ENCODE measurements around the gene PRCD.

PRCD gene, protein sequence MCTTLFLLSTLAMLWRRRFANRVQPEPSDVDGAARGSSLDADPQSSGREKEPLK

DNA sequence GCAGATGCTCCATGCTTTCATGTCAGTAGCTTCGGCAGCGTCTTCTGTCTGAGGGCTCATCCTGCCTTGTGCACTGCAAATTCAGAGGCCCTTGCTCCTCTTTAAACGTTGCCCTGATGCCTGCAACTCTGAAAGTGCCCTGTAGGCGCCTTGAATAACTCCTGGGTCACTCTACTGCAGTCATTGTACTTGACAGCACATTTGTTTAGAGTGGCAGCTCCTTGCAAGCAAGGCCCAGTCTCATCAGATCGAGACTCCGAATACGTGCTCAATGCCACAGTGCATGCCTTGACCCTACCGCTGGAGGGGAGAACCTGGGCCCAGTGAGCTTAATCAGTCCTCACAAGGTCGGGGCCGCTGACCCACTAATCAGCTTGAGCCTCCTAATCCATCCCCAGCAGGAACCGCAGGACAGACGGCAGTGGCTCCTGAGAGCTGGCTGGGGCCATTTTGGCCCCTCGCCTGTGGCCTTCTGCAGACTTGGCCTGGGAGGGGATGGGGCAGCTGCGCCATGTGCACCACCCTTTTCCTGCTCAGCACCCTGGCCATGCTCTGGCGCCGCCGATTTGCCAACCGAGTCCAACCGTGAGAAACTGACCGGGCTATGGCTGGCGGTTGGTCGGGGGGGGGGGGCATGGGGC, at the start of gene PRCD:
PRCD (plus strand) TSS at position 414 of the 641 bp plus-strand sequence; CDS start at position 512, 98 bp downstream.
- Histone ChIP-seq H3K9ac (ENCODE audit: low read depth in 1 of 2, low read length in 2 of 2) (peak within 1 kb of the TSS; percentile 54 to 81), H3K27me3 (ENCODE audit: control insufficient read depth in 1 of 2, insufficient read depth in 2 of 2, low read length in 2 of 2) (peaks cover 30 to 31% of the 10 kb centered on the region in 2 donors), H3K36me3 (ENCODE audit: control insufficient read depth in 1 of 2, insufficient read depth in 2 of 2, low read length in 2 of 2) (no peaks in the 10 kb centered on the region), H3K4me3 (ENCODE audit: low read depth in 1 of 2, low read length in 2 of 2) (peak within 1 kb of the TSS; percentile 55 to 58), H3K27ac (ENCODE audit: low read depth, low read length) (no peak within 1 kb of the TSS), H3K9me3 (ENCODE audit: control insufficient read depth in 1 of 2, low read length in 2 of 2) (no peaks in the 10 kb centered on the region), H3K4me1 (ENCODE audit: control insufficient read depth in 1 of 2, insufficient read depth in 2 of 2, low read length in 2 of 2) (peaks cover 14 to 20% of the 10 kb centered on the region in 2 donors)

DNA sequence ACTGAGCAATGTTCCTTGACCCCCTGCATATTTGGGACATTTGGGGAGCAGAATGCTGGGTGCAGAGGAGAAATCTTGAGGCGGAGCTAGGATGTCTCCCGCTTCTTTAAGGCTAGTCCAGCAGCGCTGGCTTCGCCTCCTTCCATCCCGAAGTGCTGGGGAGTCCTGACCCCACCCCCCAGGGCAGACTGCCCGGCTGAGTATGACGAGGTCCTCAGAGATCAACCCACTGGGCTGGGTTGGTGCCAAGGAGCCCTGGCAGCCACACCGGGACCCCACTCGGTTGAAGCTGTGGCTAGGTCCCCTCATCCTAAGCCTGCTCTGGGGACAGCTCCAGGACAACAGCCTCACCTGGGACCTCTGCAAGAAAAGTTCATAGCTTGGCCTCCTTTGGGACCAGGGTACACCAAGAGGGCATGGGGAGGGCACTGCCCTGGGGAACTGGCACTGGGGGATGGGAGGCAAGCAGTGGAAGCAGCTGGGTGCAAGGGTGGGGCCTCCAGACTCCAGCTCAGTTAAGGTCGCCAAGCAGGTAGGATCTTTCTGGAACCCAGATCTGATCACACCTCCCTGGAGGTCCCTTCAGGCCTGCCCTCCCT, 49.6 kb upstream of the PRCD start:
- peak overlapping the region; percentile 9 to 12 for H3K9ac ChIP-seq (ENCODE audit: low read depth in 1 of 2, low read length in 2 of 2)
- no peaks in the 10 kb centered on the region for H3K9me3 ChIP-seq (ENCODE audit: control insufficient read depth in 1 of 2, low read length in 2 of 2)
- no peaks in the 10 kb centered on the region for H3K27me3 ChIP-seq (ENCODE audit: control insufficient read depth in 1 of 2, insufficient read depth in 2 of 2, low read length in 2 of 2)
- H3K36me3 ChIP-seq (ENCODE audit: control insufficient read depth in 1 of 2, insufficient read depth in 2 of 2, low read length in 2 of 2): no peaks in the 10 kb centered on the region
- H3K4me1 ChIP-seq (ENCODE audit: control insufficient read depth in 1 of 2, insufficient read depth in 2 of 2, low read length in 2 of 2): peaks cover 52 to 54% of the 10 kb centered on the region in 2 donors
- no peak overlapping the region for H3K4me3 ChIP-seq (ENCODE audit: low read depth in 1 of 2, low read length in 2 of 2)
- H3K27ac ChIP-seq (ENCODE audit: low read depth, low read length): no peak overlapping the region

DNA sequence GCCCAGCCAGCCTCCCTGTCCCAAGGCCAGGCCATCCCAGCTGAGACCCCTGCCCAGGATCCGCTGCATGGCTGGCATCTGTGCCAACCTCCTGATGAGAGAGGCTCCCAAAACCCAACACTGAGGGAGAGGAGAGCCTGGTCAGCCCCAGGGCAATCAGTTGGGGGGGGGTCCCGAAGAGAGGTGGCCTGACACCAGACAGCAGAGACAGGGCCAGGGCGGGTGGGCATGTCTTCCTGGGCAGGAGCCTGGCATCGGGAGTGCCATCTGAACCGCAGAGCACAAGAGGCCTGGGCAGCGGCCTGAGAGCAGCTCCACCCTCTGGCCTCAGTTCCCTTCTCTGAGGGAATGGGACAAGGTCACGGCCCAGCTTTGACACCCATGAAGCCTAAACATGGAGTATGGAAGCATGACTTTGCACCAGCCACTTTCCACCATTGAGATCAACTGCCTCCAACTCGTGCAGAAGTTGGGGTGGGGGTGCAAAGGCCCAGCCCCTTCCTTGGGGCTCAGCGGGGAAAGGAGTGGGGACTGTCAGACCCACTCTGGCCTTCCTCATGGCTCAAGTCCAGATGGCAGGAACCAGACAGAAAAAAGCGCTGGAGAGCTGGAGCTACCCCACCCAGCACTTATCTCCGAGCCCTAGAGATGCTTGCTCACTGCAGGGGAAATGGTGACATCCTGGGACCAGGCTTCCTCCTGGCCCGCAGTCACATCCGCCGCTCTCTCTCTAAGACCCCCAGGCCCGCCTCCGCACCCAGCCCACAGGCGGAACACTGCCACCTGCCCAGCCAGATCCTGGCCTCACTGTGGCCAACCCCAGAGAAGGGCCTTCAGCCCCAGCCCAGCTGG, 48.3 kb upstream of the PRCD start:
- Histone ChIP-seq H3K4me1 (ENCODE audit: control insufficient read depth in 1 of 2, insufficient read depth in 2 of 2, low read length in 2 of 2) (peaks cover 52 to 65% of the 10 kb centered on the region in 2 donors), H3K9me3 (ENCODE audit: control insufficient read depth in 1 of 2, low read length in 2 of 2) (no peaks in the 10 kb centered on the region), H3K27ac (ENCODE audit: low read depth, low read length) (peak overlapping the region; percentile 74), H3K27me3 (ENCODE audit: control insufficient read depth in 1 of 2, insufficient read depth in 2 of 2, low read length in 2 of 2) (no peaks in the 10 kb centered on the region), H3K9ac (ENCODE audit: low read depth in 1 of 2, low read length in 2 of 2) (peak overlapping the region; percentile 59), H3K4me3 (ENCODE audit: low read depth in 1 of 2, low read length in 2 of 2) (peak overlapping the region; percentile 41 to 68), H3K36me3 (ENCODE audit: control insufficient read depth in 1 of 2, insufficient read depth in 2 of 2, low read length in 2 of 2) (no peaks in the 10 kb centered on the region)

DNA sequence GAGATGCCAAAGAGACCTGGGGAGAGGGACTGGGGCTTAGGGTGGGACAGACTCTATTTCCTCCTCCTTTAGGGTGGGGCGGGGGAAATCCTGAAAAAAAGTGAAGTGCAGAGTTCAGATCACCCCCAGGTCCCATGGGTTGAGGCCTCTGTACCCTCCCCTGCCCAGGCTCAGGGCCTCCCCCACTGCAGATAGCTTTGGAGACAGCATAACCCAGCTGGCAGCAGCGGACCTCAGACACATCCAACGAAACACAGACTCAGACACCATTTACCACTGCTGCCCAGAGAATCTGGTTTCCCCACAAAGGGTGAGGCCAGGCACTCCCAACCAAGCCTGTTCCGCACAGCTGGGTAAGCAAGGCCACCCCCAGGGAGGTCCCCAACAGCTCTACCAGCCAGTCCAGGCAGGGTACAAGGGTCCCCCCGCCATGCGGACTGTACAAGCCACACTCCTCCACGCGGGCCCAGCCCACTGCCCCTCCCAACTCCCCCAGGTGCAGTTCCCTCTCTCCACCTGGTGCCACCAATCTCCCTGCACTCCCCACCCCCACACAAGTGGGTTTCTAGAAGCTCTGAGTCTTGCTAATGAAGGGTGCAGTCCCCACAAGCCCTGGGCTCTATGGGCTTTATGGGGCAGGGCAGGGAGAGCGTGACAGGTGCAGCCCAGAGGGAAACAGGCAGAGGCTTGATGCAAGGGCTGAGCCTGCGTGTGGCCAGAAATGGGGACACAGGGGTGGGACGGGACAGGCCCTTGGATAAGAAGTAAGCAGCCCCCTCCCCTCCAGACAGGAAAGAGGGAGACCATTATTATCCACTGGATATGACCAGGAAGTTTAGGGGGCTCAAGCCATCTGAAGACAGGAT, 47.5 kb upstream of the PRCD start:
- peak overlapping the region; percentile 59 for H3K9ac ChIP-seq (ENCODE audit: low read depth in 1 of 2, low read length in 2 of 2)
- no peaks in the 10 kb centered on the region for H3K27me3 ChIP-seq (ENCODE audit: control insufficient read depth in 1 of 2, insufficient read depth in 2 of 2, low read length in 2 of 2)
- no peaks in the 10 kb centered on the region for H3K9me3 ChIP-seq (ENCODE audit: control insufficient read depth in 1 of 2, low read length in 2 of 2)
- H3K4me1 ChIP-seq (ENCODE audit: control insufficient read depth in 1 of 2, insufficient read depth in 2 of 2, low read length in 2 of 2): peaks cover 57 to 68% of the 10 kb centered on the region in 2 donors
- H3K36me3 ChIP-seq (ENCODE audit: control insufficient read depth in 1 of 2, insufficient read depth in 2 of 2, low read length in 2 of 2): no peaks in the 10 kb centered on the region
- peak overlapping the region; percentile 74 for H3K27ac ChIP-seq (ENCODE audit: low read depth, low read length)
- peak overlapping the region; percentile 41 to 68 for H3K4me3 ChIP-seq (ENCODE audit: low read depth in 1 of 2, low read length in 2 of 2)

DNA sequence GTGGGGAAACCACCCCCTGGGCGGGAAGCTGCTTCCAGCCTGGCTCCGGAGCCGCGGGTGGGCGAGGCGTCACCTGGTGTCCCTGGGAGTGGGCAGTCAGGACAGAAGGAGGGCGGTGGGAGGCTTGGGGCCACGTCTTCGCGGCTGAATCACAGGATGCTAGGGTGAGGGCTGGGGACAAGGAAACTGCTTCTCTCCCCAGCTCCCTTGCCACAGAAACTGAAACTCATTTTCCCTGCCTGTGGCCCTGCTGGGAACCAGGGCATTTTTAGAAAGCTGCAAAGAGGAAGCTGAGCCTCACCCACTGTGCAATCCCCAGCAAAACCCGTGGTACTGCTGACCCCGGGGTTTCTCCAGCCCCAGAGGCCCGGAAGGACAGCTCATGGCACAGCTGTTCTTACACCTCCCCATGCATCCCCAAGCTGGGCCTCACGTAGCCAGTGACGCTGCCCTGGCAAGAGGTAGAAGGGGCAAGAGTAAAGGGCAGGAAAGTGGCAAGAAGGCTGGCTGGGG, 46.8 kb upstream of the PRCD start:
- Histone ChIP-seq H3K27me3 (ENCODE audit: control insufficient read depth in 1 of 2, insufficient read depth in 2 of 2, low read length in 2 of 2) (no peaks in the 10 kb centered on the region), H3K4me3 (ENCODE audit: low read depth in 1 of 2, low read length in 2 of 2) (peak overlapping the region; percentile 41 to 68), H3K4me1 (ENCODE audit: control insufficient read depth in 1 of 2, insufficient read depth in 2 of 2, low read length in 2 of 2) (peaks cover 64 to 74% of the 10 kb centered on the region in 2 donors), H3K36me3 (ENCODE audit: control insufficient read depth in 1 of 2, insufficient read depth in 2 of 2, low read length in 2 of 2) (no peaks in the 10 kb centered on the region), H3K9ac (ENCODE audit: low read depth in 1 of 2, low read length in 2 of 2) (peak overlapping the region; percentile 59), H3K9me3 (ENCODE audit: control insufficient read depth in 1 of 2, low read length in 2 of 2) (no peaks in the 10 kb centered on the region), H3K27ac (ENCODE audit: low read depth, low read length) (peak overlapping the region; percentile 74)

DNA sequence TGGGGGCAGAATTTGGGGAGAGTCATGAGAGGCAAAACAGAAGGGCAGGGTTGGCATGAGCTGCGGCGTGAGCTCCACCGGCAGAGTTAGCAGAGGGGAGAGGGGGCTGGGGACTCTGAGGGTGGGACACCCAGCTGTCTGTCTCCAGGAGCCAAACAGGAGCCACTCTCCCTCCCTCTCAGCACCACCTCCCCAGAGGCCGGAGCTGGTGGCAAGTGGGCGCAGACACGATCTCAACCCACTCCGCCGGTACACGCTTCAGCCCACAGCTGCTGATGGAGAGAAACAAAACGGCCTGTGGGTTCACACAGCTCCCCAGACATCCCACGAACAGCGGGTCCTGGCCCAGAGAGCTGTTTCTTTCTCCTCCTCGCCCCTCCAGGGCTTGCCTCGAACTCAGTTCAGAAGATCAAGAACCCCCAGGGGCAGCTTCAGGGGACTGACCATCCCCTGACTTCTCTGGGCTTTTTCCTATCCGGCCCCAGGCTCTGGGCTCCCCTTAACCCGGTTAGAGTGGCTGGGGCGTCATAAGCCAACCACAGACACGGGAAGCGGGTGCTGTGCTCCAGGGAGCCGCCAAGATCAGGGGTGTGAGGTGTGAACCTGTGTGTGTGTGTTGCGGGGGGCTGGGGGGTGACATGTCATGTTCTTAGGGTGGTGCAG, 46.2 kb upstream of the PRCD start:
- peaks cover 70 to 80% of the 10 kb centered on the region in 2 donors for H3K4me1 ChIP-seq (ENCODE audit: control insufficient read depth in 1 of 2, insufficient read depth in 2 of 2, low read length in 2 of 2)
- peak overlapping the region; percentile 59 for H3K9ac ChIP-seq (ENCODE audit: low read depth in 1 of 2, low read length in 2 of 2)
- H3K27me3 ChIP-seq (ENCODE audit: control insufficient read depth in 1 of 2, insufficient read depth in 2 of 2, low read length in 2 of 2): no peaks in the 10 kb centered on the region
- peak overlapping the region; percentile 41 to 68 for H3K4me3 ChIP-seq (ENCODE audit: low read depth in 1 of 2, low read length in 2 of 2)
- no peaks in the 10 kb centered on the region for H3K9me3 ChIP-seq (ENCODE audit: control insufficient read depth in 1 of 2, low read length in 2 of 2)
- no peaks in the 10 kb centered on the region for H3K36me3 ChIP-seq (ENCODE audit: control insufficient read depth in 1 of 2, insufficient read depth in 2 of 2, low read length in 2 of 2)
- H3K27ac ChIP-seq (ENCODE audit: low read depth, low read length): peak overlapping the region; percentile 74

DNA sequence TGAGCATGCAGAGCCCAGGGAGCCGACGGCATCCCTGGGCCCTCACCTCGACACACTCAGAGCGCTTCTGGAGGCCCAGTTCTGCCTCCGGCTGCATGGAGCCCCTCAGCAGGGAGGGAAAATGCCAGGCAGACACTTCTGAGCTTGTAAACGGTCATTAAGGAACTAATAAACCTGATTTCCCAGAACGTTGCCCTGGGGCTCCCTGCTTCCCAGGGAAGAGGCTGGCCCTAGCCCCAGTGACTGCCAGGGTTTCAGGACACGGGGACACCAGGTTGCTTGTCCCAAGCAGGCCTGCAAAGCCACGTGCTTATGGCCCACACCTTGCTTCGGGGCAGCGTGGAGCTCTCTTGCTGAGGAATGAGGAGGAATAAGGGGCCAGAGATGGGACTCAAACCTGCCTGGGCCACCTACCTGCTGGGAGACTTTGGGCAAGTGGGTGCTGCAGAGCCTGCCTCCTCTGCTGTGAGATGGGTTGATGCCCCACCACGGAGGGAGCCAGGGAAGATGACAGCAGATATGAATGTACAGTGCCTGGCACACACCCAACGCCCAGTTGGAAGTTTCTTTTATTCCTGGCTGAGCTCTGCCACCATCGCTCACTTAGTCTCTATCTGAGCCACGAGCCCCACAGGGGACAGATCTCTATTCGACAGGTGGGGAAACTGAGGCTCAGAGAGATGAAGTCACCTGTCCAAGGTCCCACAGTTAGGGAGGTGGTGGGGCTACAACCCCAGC, 44.0 kb upstream of the PRCD start:
- no peaks in the 10 kb centered on the region for H3K9me3 ChIP-seq (ENCODE audit: control insufficient read depth in 1 of 2, low read length in 2 of 2)
- no peak overlapping the region for H3K4me3 ChIP-seq (ENCODE audit: low read depth in 1 of 2, low read length in 2 of 2)
- no peak overlapping the region for H3K27ac ChIP-seq (ENCODE audit: low read depth, low read length)
- H3K36me3 ChIP-seq (ENCODE audit: control insufficient read depth in 1 of 2, insufficient read depth in 2 of 2, low read length in 2 of 2): no peaks in the 10 kb centered on the region
- no peaks in the 10 kb centered on the region for H3K27me3 ChIP-seq (ENCODE audit: control insufficient read depth in 1 of 2, insufficient read depth in 2 of 2, low read length in 2 of 2)
- peaks cover 80 to 83% of the 10 kb centered on the region in 2 donors for H3K4me1 ChIP-seq (ENCODE audit: control insufficient read depth in 1 of 2, insufficient read depth in 2 of 2, low read length in 2 of 2)
- H3K9ac ChIP-seq (ENCODE audit: low read depth in 1 of 2, low read length in 2 of 2): no peak overlapping the region

DNA sequence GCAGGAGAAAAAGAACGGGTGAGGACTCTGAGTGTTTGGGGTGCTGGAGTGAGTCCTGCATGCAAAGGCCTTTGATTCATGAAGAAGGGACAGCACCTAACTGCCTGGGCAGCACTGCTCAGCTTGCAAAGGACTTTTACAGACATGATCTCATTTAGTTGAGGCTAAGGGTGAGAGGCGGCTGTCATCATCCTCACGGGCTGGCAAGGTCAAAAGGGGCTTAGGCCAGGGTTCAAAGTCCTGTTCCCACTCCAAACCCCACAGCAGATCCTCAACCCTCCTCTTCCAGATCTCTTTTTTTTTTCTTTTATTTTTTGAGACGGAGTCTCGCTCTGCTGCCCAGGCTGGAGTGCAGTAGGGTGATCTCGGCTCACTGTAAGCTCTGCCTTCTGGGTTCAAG, 43.4 kb upstream of the PRCD start:
- Histone ChIP-seq H3K9me3 (ENCODE audit: control insufficient read depth in 1 of 2, low read length in 2 of 2) (no peaks in the 10 kb centered on the region), H3K4me1 (ENCODE audit: control insufficient read depth in 1 of 2, insufficient read depth in 2 of 2, low read length in 2 of 2) (peaks cover 75 to 77% of the 10 kb centered on the region in 2 donors), H3K27ac (ENCODE audit: low read depth, low read length) (no peak overlapping the region), H3K27me3 (ENCODE audit: control insufficient read depth in 1 of 2, insufficient read depth in 2 of 2, low read length in 2 of 2) (no peaks in the 10 kb centered on the region), H3K9ac (ENCODE audit: low read depth in 1 of 2, low read length in 2 of 2) (no peak overlapping the region), H3K4me3 (ENCODE audit: low read depth in 1 of 2, low read length in 2 of 2) (no peak overlapping the region), H3K36me3 (ENCODE audit: control insufficient read depth in 1 of 2, insufficient read depth in 2 of 2, low read length in 2 of 2) (no peaks in the 10 kb centered on the region)

DNA sequence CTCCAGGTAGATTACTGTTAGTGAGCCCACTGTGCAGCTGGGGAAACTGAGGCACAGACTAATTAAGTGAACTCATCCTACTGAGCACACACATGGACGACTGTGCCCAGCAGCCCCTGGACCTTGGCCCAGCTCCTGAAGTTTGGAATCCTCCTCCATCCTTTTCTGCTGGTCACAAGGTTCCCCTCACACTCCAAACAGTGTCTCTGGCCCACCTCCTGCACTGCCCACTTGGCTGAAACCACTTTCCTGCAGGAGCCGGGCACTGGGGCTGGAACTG, 42.2 kb upstream of the PRCD start:
- Histone ChIP-seq H3K36me3 (ENCODE audit: control insufficient read depth in 1 of 2, insufficient read depth in 2 of 2, low read length in 2 of 2) (no peaks in the 10 kb centered on the region), H3K9ac (ENCODE audit: low read depth in 1 of 2, low read length in 2 of 2) (peak overlapping the region; percentile 48 to 50), H3K9me3 (ENCODE audit: control insufficient read depth in 1 of 2, low read length in 2 of 2) (no peaks in the 10 kb centered on the region), H3K4me3 (ENCODE audit: low read depth in 1 of 2, low read length in 2 of 2) (peak overlapping the region; percentile 38 to 52), H3K27ac (ENCODE audit: low read depth, low read length) (no peak overlapping the region), H3K27me3 (ENCODE audit: control insufficient read depth in 1 of 2, insufficient read depth in 2 of 2, low read length in 2 of 2) (no peaks in the 10 kb centered on the region), H3K4me1 (ENCODE audit: control insufficient read depth in 1 of 2, insufficient read depth in 2 of 2, low read length in 2 of 2) (peaks cover 70 to 75% of the 10 kb centered on the region in 2 donors)

All from duodenal mucosa (tissue), 2 donors.